Glomerular visceral epithelial cell (primary cell): Measurements from ENCODE around the gene VWA3A.

Source experiments
- DNase-seq: peaks from one replicate; pipeline ENCODE4 v3.0.0-alpha.2; 2016; ENCODE audit errors: extremely low spot score

VWA3A gene

DNA sequence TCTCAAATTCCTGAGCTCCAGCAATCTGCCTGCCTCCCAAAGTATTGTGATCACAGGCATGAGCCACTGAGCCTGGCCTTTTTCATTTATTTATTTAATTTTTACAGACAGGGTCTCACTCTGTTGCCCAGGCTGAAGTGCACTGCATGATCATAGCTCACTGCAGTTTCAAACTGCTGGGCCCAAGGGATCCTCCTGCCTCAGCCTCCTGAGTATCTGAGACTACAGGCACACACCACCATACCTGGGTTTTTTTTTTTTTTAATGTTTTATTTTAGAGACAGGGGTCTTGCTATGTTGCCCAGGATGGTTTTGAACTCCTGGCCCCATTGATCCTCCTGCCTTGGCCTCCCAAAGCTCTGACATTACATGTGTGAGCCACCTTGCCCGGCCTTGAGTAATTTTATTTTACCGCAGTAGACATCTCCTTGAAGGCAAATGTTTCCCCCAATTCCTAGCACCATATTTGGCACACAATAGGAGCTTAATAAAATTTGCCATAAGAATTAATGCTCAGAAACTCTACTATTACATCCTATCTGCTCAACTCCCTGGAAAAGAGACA, 111.8 kb downstream of the VWA3A start:
- DNase-seq: no peak

DNA sequence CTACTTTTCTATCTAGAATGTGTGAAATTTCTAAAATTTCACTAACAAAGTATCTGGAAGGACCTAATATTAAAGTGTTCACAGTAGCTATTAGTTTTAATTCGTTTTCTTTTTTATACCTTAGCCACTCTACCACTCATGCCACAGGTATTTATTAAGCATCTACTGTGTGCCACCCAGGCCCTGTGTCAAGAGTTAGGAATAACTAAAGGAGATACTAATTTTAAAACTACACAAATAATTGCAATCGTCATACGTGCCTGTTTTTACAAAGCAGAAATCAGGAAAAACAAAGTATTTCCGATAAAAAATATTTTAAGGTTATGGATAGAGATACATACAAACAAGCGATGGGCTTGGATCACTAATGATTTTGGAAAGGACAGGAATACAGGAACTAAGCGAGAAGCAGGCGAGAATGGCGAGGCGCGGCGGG, 113.3 kb downstream of the VWA3A start:
- DNase-seq: no peak

DNA sequence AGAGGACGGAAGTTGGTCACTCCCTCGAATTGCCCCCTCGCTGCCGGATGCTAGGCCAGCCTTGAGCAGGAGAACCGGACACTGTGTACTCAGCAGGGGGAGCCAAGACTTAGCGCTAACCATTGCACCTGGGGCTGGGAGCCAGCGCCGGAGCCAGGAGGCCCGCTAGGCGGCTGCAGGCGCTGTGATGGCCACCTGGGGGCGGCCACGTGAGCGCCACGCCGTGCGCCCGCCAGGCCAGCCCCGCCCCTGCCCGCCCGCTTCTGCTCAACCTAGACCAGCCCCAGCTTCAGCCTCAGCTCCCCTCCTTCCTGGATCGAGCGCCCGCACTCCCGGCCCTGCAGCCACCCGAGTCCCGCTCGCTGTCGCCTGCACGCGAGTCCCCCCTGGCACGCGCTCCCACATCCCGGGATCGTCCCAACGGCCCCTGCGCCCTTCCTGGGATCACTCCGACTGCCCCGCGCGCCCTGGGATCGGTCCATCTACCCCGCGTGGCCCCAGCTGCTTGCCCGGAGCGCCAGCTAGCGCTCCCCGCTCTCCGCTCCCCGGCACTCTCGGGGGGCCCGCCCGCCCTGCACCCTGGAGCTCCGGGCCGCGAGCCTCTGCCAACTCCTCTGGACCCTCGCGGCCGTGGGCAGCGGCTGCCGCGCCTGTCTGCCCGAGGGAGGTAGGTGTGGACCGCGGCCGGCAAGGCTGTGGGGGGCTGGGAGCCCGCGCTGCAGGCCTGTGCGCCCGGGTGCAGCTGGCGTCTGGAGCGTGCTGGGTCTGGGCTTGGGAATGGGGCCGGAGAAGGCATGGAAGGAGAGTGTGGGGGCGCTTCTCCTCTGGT, 113.9 kb downstream of the VWA3A start, which contains the start of gene EEF2K:
Gene EEF2K (plus strand): TSS at position 266 of the 829 bp plus-strand sequence. CDS start 19,452 bp downstream, outside the sequence.
- DNase-seq: peak; percentile 96
